Stimulated activated naive CD4-positive, alpha-beta T cell (primary cell): ENCODE data around the gene TNNT2.

ENCODE experiments used
- DNase-seq, 6 experiments: peaks; one replicate each; lab custom pipeline; 2025; lab: John Stamatoyannopoulos, UW

The TNNT2 gene

DNA sequence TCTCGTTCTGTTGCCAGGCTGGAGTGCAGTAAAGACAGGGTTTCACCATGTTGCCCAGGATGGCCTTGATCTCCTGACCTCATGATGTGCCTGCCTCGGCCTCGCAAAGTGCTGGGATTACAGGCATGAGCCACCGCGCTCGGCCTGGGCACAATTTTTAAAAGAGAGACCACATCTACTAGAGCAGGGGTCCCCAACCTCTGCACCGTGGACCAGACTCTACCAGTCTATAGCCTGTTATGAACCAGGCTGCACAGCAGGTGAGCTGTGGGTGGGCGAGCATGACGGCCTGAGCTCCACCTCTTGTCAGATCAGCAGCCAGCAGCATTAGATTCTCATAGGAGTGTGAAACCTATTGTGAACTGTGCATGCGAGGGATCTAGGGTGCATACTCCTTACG is 20.8 kb downstream of the TNNT2 start:
- no peak for DNase-seq

DNA sequence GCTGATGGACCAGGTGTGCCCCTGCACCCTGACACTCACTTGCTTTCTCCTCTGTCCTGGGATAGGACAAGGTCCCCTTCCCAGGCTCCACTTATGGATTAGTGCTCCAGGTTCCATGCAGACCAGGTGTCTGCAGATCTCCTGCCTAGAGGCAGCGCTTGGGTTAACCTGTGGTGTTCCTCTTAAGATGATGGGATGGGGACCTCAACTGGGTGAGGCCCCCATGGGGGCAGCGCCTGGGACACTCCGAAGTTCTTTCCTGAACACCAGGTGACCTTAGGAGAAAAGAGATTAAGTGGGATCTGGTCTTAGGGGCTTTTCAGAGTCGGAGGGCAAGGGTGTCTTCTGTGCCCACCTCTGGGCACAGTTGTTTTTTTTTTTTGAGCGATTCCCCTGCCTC is 21.2 kb downstream of the TNNT2 start:
- no peak for DNase-seq

DNA sequence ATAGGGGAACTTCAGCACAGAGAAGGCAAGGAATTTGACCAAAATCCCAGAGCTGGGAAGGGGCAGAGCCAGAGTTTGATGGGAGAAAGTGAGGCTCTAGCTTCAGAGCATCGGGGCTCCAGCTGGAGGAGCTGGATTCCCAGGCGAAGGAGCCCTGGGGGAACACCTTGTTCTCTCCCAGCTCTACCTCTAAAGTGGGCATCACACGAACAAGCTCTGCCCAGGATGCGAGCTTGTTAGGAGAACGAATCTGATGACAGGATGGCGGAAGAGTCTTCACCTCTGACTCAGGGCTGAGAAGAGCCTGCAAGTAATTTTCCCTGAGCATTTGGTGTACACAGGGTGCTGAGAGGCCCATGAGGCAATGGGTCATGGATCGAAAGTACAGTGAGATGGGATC is 22.0 kb downstream of the TNNT2 start:
- no peak for DNase-seq

DNA sequence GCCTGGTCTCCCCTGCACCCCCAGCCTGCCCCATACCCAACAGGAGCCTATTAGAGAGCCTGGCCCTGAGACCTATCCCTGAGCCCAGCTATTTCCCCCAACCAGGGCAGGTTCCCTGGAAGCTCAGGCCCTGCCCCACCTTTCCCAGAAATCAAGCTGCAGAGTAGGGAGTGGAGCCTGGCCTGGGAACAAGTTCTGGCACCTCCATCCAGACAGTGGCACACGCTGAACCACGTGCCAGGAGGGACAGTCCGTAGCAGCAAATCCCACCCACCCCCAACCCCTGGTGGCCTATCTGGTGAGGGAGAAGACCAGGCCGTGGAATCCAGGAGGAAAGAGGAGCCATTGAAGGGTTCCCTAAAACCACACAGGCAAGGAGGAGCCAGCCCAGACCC is 22.6 kb downstream of the TNNT2 start:
- DNase-seq = no peak

DNA sequence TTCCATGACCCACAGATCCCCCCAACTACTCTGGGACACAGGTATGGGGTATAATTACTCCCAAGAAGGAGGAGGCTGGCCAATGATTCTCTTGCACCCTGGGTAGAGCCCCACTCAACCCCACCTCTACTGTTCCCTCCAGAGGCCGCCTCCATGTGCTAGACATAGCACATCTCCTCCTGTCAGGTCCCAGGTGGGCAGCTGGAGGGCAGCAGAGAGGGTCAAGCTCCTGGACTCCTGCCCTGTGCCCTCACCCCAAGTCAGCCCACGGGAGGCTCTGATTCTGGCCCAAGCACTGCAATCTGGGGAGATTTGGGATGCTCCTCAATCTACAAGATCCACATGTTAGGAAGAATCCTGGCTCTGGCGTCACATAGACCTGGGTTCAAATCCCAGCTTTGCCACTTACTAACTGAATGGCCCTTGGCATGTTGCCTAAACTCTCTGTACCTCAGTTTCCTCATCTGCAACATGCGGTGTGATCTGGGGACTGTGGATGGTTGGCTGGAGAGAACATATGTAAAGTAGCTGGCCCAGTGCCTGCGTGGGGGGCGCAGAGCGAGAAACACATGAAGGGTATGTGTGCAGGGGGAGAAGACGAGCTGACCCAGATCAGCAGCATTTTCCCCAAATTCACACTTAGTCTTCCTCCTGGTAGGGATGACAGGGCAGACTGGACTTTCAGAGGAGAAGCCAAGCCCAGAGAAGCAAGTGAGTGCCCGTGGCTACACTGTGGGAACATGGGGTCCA is 23.2 kb downstream of the TNNT2 start:
- no peak for DNase-seq

DNA sequence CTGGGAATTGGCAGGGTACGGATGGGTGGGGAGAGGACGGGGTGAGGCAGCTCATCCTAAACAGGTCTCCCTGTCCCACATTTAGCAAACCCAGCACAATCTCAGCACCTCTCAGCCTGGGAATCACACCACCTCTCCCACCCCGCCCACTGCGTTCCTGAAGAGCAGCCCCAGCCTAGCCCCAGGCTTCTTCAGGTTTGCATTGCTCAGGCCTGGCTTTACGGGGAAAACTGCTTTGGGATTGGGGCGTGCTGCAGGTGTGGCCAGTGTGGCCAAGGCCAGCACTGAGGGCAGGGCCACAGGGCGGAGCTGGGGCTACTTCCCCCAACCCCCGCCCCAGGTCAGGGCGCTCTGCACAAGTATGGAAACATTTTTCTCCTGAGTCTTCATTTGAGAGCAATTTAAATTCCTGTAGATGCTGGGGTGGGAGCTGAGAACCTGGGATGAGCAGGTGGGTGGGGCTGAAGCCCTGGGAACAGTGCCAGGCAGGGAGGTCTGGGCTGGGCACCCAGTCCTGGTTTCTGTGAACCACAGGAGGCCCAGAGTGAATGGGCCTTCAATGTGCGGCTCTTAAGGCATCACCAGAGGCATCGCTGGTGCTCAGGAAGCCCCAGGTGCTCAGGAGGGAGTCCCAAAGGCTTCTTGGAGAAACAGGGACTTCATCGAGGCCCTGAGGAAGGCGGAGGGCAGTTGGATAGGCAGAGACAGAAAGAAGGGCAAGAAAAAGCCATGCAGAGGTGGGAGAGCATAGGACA is 24.1 kb downstream of the TNNT2 start:
- no peak for DNase-seq

DNA sequence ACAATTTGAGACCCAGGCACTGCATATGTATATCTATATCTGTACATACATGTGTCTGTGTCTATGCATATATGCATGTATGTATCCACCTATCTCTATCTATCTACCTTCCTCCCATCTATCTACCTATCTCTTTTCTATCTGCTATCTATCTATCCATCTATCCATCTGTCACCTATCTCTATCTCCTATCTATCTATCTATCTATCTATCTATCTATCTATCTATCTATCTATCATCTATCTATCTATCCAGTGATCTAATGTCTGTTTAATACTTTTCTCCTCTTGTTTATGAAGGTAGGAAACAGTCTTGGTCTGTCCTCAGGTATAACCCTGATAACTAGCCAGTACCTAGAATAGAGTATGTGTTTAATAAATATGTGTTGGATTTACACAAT is 25.9 kb downstream of the TNNT2 start:
- no peak for DNase-seq

DNA sequence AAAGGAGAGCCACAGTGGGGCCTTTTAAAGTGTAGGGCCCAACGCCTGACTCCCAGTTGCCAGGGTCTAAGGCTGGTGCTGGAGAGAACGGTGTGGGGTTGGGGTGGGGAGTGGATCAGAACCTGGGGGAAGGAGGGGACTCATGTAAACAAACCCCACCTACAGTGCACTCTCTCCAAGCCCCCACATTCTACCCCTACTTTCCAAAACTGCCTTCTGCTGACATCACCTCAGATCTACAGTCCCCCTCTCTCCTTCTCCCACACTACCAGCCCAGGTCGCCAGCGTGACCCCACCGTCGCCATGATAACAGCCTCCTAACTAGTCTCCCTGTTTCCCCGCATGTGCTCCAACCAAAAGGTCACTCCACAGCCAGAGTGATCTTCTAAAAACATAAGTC is 26.6 kb downstream of the TNNT2 start:
- no peak for DNase-seq

DNA sequence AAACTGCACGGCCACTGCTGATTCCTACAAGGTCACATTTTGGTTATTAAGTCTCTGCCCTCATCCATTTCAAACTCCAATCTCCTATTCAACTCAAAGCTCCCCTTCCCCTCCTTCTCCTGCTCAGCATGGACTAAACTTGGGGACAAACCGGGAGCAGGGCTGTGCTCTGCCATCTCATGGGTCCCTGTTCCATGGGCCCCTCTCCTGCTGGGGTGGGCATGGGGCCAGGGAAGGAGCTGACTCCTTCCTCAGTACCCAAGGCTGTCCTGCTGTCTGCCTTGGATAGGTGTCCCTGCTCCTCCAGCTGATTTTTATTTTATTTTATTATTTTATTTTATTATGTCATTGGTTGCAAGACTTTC is 27.1 kb downstream of the TNNT2 start:
- no peak for DNase-seq

DNA sequence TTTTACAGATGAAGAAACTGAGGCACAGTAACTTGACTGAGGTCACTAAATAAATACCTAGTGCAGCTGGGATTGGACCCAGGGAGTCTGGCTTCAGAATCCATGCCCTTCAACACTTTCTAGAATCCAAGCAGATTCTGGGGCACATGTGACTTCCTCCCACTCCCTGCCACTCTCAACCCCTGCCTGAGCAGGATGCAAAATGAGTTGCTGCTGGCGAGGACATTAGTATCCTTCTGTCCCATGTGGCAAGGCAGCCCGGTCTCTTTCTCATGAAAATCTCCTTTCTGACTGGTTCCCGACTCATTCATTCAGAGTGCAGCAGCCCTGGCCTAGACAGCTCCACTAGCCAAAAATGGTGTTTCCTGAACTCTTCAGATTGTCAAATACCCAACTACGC is 28.4 kb downstream of the TNNT2 start:
- DNase-seq = no peak

DNA sequence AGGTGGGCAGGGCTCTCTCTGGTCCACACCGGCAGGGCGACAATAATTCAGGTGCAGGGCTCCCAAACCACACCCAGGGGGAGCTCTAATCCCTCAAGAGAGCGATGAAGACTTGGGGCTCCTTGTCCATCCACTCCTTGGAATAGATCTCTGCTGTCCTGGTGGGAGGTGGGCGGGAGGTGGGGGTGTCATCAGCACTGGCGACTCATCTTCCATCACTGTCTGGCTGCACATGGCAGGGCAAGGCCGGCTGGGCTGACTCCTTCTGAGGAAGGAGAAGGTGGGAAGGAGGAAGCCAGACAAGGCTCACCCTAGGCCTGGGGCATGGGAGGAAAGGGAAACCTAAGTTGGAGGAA is 29.3 kb downstream of the TNNT2 start:
- DNase-seq = no peak

DNA sequence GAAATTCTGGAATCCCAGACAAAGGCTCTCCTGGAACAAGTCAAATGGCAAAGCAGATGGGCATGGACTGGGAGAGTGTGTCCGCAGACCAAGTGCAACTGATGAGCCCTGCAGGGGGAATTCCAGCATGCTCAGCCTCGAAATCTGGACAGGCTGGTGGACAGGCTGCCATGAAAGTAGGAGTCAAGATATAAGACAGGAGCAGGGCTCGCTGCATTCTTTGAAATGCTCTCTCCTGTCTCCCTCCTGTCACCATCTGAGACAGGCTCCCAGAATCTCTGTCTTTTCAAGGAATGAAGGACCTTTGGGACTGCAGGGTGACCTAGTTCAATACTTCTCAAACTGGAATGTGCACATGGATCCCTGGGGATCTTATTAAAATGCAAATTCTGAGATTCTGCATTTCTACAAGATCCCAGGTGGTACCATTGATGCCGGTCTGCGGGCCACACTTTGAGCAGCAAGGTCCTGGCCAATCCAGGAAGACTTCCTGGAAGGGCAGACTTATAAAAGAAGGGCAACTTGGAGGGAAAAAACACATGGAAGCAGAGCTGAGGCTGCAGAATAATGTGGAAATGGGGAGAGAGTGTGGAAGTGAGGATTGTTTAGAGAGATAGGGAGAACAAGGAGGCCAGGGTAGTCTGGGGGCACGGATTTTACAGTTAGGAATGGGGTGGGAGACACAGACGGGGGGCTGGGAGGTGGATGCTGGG is 29.8 kb downstream of the TNNT2 start:
- no peak for DNase-seq

DNA sequence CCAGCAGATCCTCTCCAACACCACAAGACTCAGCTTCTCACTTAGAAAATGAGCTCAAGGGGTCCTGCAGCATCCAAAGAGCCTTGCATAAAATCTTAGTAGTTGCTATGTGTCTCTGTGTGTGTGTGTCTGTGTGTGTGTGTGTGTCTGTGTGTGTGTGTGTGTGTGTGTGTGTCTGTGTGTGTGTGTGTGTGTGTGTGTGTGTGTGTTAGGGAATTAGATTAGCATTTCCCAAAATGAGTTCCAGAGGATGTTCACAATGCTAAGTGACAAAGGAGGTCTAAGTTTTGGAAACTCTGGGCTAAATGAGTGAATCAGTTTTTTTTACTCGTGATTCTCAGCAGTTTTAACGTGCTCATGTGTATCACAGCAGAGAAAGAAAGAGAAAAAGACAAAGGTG is 30.5 kb downstream of the TNNT2 start:
- DNase-seq = no peak

DNA sequence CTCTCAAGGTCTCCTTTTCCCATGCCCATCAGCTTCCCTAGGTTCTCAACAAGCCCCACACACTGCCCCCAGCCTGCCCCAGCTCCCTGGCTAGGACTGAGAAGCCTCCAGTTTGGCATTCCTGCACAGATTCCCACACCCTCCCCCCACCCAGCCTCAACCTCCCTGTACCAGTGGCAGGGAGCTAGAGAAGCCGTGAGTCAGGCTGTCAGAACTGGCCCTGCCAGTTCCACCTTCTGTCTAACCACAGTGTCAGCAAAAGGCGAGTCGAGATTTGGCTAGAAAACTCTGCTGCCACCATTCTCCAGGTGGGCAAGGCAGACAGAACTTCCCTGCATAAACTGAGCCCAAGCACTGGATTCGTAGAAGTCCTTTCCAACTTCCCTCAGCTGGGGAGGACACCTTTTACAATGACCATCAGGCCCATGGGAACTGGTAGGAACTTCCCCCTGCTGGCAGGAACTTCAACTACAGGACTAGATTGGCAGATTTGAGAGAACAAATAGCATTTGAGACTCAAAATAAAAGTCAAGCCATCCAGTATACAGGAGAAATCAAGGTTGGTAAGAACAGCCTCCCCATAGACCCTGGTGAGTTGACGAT is 31.0 kb downstream of the TNNT2 start:
- no peak for DNase-seq

DNA sequence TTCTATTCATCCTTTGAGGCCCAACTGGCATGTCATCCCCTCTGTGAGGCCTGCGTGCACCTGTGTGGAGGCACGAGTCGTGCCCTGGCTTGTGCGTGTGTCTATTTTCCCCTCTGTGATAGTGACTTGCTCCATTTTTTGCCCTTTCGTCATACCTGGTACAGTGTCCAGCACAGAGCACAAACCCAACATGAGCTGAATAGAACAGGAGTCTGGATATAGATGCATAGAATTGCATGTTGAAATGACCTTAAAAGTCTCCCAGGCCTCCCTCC is 32.5 kb downstream of the TNNT2 start:
- DNase-seq = no peak

DNA sequence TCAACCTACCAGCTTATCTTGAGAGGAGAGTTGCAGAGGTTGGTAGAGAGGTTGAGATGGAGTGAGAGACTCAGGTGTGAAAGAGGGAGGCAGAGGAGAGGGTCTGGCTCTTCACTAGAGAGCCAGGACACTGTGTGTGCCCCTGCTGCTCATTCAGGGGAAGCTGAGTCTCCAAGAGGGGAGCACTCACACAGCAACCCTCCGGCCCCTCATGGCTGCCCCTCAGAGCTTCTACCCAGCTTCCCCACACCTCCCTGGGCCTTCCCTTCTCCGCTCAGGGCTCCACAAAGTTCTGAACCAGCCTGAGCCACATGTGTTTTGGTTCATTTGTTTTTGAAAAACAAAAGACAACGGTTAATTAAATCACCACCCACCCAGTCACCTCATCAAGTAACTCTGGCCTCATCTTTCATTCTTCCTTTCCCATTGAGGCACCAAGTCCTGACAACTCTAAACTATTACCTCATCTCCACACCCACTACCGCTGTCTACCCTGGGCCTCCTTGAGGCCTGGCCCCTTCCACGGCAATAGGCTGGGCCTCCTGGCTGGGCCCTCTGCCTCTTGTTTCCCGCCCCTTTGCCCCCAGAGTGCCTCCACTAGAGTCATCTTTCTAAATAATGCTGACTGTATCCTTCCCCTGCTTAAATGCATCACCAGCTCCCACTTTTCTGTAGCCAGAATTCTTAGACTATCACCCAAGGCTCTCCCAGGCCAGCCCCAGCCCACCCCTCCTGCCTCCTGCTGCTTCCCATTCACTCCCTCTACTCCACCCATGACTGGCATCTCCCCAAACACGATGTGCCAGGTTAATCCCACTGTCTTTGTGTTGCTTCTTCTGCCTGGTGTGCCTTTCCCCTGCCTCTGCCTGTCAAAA is 33.0 kb downstream of the TNNT2 start:
- no peak for DNase-seq

DNA sequence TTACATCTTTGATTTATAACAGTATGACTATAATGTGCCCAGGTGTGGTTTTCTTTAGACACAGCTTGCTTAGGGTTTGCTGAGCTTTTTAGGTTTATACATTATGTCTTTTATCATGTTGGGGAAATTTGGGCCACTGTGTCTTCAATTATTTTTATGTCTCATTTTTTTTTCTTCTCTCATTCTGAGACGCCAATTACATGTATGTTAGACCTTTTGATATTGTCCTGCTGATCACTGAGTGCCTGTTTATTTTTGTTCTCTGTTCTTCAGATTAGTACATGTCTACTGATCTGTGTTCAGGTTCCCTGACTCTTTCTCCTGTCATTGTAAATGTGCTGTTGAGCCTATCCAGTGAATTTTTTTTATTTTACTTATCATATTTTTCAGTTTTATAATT is 36.1 kb downstream of the TNNT2 start:
- no peak for DNase-seq

DNA sequence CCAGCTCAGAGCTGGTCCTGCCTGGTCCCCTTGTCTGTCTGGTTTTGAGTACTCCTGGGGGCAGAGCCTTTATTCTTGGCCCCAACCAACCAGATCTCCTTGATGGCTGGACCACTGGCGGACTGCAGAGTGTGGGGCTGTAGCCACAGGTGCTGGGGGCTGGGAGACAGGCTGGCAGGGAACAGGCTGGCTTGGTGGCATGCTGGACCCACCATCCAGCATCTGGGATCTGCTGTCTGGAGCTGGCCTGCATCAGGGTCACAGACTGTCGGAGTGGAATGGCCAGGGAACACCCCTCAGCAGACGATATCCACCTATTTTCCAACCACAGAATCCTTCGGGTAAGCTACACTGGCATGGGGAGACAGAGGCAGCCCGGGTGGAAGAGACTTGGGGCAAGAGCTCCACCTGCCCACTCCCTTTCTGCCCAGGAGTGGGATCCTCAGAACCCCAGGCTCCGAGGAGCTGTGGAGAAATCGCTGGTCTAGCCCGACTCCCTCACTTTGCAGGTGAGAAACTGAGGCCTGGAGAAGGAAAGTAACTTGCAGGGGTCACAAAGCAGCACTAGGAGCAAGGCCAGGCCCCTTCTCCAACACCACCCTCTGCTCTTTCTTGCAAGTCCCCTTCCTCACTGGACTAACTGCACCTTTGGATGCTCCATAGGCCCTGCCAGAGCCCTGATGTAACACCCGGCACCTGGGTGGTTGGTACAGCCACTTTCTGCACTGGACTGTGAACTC is 40.6 kb downstream of the TNNT2 start:
- no peak for DNase-seq

DNA sequence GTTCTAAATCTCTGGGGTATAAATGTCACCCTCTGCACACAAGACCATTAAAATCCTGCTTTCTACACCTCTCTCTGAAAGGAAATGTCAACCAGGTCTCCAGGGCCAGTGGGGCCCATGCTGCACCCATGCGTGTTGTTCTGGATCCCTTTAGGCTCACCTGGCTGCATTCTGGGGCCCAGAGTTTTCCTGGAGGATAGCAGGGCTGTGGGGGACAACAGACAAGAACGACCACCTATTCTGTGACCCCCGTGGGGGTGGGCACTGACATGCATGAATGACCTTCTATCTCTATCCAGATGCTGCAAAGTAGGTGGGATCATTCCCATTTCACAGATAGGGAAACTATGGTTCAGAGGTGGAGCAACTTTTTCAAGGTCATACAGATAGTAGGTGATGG is 41.6 kb downstream of the TNNT2 start:
- DNase-seq = no peak

DNA sequence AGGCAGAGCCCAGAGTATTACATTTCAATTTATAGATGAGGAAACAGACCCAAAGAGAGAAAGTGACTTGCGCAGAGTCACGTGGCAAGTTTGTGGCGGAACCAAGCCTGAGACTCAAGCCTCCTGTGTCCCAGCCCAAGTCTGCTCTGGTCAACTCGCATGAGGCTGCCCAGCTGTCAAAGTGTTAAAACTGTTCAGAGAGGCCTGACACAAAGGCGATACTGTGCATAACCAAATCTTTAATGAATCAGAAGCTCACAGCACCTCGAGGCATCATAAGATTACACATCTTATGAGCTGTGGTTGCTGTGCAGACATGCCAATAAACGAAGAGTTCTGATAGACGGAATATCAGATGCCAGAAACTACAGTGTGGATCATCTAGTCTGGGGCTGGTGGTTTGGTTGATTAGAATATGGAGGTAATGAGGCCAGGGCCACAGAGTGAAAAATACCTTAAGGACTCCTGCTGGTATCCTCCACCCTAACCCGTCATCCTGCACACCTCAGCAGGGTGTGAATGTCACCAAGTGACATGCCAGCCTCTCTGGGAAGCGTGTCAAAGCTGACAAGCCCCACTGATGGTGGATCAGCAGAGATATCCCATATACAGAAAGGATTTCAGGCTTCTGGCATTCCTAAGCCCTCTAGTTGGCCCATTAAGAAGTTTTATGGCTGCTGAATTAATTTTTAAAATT is 42.2 kb downstream of the TNNT2 start:
- no peak for DNase-seq
